GM19193 (cell line): ENCODE measurements around the gene RNF144A.

Source experiments
- POLR2A ChIP-seq: IDR thresholded peaks from 4 replicates; pipeline ENCODE4 v1.6.1; 2011; ENCODE audit not compliant: insufficient read depth, insufficient read length; ENCODE audit errors: extremely low read depth

Gene RNF144A

DNA sequence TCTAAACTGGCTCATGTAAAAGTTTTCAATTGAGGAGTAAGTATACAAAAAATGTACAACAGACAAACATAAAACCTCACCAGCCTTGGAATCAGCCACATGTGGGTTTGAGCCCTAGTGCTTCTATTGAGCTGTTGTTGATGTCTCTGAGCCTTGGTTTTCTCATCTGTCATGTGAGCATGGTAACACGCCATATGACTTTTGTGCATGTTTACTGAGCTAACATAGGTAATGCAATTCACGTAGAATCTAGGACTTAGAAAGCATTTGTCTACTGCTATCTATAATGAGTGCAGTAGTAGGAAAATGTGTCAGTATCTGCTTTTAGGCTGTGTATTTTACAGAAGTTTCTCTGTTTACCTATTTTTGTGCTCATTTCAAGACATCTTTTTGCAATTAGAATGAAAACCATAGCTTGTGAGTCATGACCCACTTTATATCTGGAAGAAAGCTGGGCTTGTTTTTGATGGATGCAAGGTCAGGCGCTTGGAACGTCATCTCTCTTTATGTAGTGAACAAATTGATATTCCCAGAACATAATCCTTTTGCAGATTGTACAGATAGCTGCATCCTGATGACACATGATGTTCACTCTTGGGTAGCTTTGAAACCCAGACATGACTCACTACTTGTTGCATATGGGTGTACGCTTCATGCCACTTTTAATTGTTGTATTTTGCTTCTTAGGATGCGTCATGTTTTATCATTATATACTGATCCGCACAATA, 94.3 kb downstream of the RNF144A start:
- TF ChIP-seq POLR2A = no peak

DNA sequence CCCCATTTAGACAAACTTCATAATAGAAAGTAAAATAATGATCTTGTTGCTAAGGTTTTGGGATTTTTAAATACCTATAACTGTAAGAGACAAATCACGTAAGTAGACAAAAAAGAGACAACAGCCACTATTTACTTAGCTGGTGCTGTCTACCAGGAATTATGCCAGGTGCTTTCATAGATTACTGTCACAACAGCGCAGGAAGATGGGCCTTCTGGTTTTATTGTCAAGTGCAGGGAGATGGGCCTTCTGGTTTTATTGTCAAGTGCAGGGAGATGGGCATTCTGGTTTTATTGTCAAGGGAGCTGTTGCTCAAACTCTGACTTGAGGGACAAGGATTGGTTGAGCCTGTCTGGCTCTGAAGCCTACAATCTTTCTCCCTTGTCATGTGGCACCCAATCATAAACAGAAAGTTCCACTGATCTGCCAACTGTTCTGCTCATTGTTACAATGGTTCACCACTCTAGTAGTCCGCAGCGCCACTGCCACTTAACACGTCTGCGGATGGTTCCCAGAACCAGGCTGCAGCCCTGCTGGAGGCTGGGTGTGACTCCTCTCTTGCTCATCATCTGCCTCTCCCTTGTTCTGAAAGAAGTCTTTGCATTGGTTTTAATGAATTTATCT, 95.0 kb downstream of the RNF144A start:
- TF ChIP-seq POLR2A = no peak

DNA sequence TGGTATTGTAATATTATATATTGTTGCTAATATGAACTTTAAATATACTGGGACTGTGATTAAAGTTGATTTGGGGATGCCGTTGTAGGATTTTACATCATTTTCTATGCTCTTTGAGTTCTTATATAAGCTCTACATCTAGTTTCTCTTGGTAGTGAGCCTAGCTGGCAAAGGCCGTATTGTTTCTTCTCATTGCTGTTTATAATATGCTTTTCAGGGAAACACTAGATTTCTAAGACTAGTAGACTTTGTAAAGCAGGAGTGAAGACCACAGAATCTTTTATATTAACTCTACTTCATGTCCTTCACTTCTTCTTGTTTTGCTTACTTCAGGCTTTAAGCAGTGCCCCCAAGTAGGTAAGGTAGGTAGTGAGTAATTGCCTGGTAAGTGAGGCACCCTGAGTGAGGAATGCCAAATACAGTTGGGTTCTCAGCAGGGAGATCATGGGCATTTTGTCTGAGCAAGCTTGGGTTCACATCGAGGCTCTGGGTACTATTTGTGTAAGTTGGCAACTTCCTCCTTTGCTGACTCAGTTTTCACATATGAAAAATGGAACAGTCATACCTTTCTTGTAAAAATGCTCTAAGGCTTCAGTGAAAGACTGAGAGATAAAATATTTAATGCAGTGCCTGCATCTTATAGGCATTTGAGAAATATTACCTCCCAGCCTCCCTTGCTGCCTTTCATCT, 96.4 kb downstream of the RNF144A start:
- no peak for TF ChIP-seq POLR2A

DNA sequence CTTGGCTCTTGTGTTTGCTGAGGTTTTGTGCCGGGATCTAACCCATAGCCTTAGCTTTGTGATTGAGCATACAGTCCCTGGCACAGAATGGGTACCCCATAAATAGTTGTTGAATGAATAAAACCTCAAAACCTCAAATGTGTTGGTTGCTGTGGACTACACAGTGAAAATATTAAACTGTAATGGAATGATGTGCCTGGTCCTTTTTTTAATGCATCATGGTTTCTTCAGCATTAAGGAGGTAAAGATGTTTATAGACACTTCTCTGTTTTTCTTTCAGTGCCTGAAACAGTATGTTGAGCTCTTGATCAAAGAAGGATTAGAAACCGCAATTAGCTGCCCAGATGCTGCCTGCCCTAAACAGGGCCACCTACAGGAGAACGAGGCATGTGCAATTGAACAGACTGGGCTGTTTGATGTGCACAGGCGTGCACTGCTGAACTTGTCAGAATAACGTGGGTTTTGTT, 97.0 kb downstream of the RNF144A start:
- no peak for TF ChIP-seq POLR2A

DNA sequence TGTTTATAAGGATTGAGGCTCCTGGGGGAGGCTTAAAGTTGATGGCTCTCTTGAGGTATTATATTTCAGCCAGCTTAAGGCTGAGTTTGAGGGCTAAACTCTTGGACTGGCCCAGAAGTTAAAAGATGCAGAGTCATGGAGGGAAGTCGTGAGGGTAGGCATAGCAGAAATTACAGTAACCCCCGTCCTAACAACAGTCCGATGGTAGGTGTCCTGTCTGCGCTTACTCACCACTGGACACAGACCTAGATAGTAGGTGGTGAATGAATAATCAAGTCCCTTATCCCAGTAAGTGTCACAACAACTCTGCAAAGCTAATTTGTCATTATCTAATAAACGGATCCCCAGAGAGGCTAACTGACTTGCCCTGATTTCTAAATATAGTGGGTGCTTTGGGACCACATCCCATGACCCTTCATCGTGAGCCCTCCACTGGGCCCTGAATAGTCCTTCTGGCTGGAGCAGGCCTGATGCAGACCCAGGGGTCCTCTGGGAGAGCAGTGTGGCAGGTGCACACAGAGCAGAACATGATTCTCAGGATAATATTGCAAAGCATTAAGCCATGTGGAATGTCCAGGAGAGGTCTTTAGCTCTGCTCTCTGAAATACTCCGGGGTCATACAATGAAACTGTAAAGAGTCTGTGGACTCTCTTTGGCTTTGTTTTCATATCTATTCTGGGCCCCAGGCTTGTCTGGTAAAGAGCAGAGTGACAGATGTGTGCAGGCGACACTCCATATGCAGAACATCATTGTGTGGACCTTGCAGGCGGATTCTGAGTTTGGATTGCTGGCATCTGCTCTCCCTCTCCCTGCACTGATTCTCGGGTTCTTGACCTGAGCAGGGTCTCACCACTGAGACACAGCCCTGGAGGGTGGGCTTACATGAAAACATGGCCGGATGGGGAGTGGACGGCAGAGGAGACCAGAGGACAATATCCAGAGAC, 98.1 kb downstream of the RNF144A start:
- no peak for TF ChIP-seq POLR2A

DNA sequence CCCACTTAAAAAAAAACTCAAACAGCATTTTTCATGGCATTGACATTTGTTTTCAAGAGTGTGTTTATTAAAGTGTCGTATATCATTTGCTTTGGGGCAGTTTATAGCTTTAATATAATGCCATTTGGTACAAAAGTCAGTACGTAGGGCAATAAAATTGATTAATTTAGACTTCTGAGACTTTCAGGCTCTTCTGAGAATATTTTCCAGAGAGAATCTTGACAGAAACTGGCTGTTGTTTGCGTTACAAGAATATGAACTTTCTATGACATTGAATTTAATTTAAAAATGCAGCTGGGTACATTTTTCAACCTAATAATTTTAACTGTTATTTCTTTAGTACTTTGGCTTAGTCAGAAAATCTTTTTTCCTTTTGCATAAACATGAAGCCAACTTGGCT, 98.9 kb downstream of the RNF144A start:
- no peak for TF ChIP-seq POLR2A

GRCh38 chr2:7016601-7017211, 99.5 kb downstream of the RNF144A start:
- no peak for TF ChIP-seq POLR2A

GRCh38 chr2:7017671-7018281, 100.6 kb downstream of the RNF144A start:
- no peak for TF ChIP-seq POLR2A

DNA sequence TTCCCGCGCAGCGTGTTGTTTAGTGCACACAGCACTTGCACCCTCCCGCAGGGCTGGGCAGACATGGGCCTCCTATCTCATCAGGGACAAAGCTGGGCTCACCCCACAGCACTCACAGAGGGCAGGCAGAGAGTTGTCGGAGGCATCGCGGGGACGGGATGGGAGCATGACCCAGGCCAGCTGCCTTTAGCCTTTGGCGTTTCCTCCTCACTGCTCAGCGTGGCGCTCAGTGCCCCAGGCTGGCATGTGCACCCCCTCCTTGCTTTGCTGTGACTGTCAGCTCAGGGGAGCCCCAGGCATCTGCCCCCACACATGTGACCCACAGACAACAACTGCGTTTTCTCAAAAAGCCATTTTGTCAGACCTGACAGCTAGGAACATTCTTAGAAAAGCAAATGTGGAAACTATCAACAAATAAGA, 101.1 kb downstream of the RNF144A start:
- no peak for TF ChIP-seq POLR2A

DNA sequence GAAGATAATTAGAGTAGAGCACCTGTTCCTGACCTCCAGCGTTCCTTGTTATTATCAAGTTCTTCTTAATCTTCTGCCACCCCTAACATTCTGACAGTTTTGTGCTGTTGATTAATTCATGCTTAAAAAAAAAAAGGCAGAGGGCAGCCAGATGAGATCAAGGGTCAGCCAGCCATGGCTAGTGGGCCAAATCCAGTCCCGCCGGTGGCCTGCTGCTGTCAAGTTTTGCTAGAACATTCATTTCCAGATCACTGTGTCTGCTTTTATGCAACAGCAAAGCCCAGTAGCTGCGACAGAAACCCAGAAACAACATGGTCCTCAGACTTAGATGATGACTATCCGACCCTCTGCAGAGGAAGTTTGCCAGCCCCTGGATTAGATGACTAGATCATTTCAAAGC, 101.6 kb downstream of the RNF144A start:
- no peak for TF ChIP-seq POLR2A

GRCh38 chr2:7019191-7019590, 102.0 kb downstream of the RNF144A start:
- no peak for TF ChIP-seq POLR2A

DNA sequence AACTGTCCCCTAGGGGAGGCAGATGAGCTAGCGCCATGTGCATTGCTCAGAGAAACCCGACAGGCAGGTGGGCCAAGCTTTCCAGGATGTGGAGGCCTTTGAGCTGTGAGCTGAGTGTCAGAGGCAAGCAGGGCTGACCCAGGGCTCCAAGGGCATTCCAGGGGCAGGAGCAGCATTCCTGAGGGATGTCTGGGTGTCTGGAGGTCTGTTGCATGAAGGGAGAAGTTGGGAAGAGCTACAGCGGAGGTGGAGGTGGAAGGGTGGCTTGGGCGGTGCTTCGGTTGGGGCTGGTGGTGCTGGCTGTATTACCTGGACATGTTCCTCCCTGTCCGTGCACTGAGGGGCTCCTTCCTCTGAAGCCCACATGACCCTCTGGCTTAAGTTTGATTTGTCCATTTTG, 102.8 kb downstream of the RNF144A start:
- TF ChIP-seq POLR2A = no peak

DNA sequence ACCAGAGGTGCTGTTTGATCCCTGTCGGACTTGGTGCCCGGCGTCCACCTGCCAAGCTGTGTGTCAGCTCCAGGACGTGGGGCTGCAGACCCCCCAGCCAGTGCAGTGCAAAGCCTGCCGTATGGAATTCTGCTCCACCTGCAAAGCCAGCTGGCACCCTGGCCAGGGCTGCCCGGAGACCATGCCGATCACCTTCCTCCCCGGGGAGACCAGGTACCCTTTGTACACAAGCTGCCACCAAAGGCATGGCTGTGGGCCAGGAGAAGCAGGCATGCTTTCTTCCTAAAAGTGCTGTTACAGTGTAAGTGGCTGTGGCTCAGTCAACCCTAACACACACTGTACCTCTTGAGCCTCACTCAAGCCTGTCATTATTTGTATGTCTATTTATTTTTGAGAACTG, 103.3 kb downstream of the RNF144A start:
- TF ChIP-seq POLR2A = no peak

GRCh38 chr2:7020939-7021470, 103.8 kb downstream of the RNF144A start:
- no peak for TF ChIP-seq POLR2A
